Hindlimb muscle (tissue), 1 donor: ENCODE results near the gene SPINK2. TPM values are rescaled to one million over a fixed set of nuclear protein-coding genes. Genes with fewer than 3 reads are reported as not detected.

Source experiments
- DNase-seq: peaks from one replicate; pipeline ENCODE4 v3.0.0-alpha.2; 2013
- polyA plus RNA-seq: library from polyadenylated mRNA; unstranded; fragments of 120-200 nt; gene quantifications from one replicate; pipeline ENCODE4 v1.2.1, GENCODE V29; 2013; ENCODE audit not compliant: insufficient read length

The SPINK2 gene
- polyA plus RNA-seq, 1 donor = not detected

GRCh38 chr4:56799824-56800756 lies 21.4 kb downstream of the SPINK2 start:
- DNase-seq = peak; percentile 90

GRCh38 chr4:56799161-56799759 lies 22.2 kb downstream of the SPINK2 start:
- DNase-seq = no peak

GRCh38 chr4:56796211-56796610 lies 25.3 kb downstream of the SPINK2 start:
- no peak for DNase-seq

- no peak for DNase-seq
Observed at GRCh38 chr4:56791316-56791715, 30.2 kb downstream of the SPINK2 start.

GRCh38 chr4:56790691-56791091 lies 30.8 kb downstream of the SPINK2 start:
- DNase-seq = peak; percentile 56

GRCh38 chr4:56788081-56788480 lies 33.4 kb downstream of the SPINK2 start:
- no peak for DNase-seq

DNA sequence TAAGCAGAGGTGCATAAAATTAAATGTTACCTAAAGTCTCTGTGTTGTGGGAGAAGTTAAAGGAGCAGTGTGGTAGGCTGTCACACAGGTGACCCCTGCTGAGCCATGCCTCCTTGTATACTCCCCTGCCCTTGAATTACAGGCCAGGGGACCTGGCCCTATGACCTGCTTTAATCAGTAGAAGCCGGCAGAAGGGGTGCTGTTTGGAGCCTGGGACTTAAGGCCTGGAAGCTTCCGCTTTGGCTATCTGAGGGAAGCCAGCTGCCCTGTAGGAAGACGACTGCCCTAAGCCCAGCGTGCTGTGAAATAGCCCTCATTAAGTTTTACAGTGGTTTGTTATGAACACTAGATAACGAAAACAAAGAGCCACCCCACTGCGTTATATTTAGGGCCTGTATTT lies 34.1 kb downstream of the SPINK2 start:
- no peak for DNase-seq

GRCh38 chr4:56786955-56787354 lies 34.5 kb downstream of the SPINK2 start:
- DNase-seq = peak; percentile 65

- DNase-seq = no peak
Observed at GRCh38 chr4:56783986-56784385, 37.5 kb downstream of the SPINK2 start.

GRCh38 chr4:56782019-56782418 lies 39.5 kb downstream of the SPINK2 start:
- DNase-seq = no peak

GRCh38 chr4:56773346-56773745 lies 48.2 kb downstream of the SPINK2 start:
- no peak for DNase-seq

GRCh38 chr4:56772134-56772533 lies 49.4 kb downstream of the SPINK2 start:
- no peak for DNase-seq

GRCh38 chr4:56768763-56769162 lies 52.7 kb downstream of the SPINK2 start:
- no peak for DNase-seq

DNA sequence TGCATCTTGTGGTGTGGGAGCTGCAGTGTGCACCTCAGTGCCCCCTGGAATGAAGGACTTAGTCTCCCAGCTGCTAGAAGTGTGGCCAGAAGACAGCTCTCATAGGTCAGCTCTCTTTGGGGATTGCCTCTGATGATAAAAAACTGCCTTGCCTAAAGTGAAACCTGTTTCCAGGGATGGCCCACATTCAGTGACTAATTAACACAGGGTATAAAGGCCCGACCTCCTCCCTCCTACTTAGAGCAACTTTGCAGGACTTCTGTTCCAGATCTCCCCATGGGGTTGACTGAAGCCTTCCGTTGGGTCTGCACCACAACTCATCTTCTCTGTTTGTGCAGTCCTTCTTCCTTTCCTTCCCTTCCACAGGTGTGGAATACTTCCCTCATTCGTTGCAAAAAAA lies 53.2 kb downstream of the SPINK2 start:
- no peak for DNase-seq

DNA sequence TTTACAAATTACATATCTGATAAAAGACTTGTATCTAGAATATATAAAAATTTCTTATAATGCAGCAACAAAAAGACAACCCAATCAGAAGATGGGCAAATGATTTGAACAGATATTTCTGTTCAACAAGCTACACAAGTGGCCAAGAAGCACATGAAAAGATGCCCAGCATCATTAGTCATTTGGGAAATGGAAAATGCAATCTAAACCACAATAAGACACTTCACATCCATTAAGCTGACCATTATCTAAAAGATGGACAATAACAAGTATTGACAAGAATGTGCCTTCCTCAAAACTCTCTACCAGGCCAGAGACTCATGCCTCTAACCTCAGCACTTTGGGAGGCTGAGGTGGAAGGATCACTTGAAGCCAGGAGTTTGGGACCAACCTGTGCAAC lies 53.9 kb downstream of the SPINK2 start:
- no peak for DNase-seq

- DNase-seq = no peak
Observed at GRCh38 chr4:56764775-56765174, 56.7 kb downstream of the SPINK2 start.

- DNase-seq = no peak
Observed at GRCh38 chr4:56764223-56764622, 57.3 kb downstream of the SPINK2 start.

DNA sequence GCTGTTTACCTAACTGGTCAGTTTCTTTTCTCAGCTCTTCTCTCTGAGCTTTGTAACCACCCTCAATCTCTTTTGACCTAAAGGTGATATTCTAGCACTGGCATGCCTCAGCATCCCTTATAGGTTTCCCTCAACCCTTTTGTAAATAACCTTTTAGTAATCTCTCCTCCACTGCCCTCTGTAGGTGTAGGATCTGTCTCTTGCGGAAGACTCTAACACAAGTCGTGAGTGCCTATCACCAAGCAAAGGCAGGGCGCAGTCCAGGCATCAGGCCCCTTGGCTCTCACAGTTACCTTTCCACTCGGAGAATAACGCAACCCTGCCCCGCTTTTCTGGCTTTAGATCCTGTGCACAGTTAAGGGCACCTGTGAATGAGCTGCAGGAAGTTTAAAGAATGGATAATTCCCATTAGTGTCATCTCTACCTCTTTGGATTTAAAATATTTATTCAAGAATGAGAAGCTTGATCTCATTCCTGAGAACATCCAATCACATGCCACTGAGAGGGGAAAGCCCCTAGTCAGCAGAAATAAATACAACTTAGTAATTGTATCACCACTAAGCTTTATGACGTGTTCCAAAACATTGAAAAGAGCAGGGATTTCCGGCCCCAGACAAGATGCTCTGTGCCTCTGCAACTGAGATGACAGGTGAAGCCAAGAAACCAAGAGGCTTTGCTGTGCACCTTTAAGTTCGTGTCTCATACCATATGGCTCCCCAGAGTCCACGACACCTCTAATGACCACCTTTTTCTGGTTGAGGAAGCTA lies 58.8 kb downstream of the SPINK2 start:
- no peak for DNase-seq

DNA sequence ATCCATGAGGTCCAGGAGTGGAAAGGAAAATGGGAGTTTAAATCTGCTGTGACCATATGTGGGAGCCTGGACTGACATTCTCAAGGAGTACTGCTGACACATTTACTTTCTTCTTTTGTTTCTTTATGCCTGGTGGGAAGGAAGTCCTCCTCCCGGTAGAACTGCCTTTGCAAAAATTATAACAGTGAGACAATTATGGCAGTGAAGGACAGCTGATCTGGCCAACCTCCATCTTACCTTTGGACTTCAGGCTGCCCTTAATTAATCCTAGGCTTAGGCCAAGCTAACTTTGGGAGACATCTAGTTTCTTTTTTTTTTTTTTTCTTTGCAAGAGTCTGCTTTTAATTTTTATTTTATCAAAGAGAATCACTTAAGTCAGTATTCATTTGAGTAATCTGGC lies 61.3 kb downstream of the SPINK2 start:
- DNase-seq = no peak
